NT2/D1 (cell line): ENCODE measurements around the gene TCF4.

ENCODE experiments used
- DNase-seq: peaks from one replicate; pipeline ENCODE4 v3.0.0-alpha.2; 2011; ENCODE audit warnings: low read depth, low spot score
- H3K27me3 ChIP-seq: 2 replicates; pipeline ENCODE4 v1.6.0; 2011; ENCODE audit warnings: mild to moderate bottlenecking; ENCODE audit not compliant: insufficient read length, insufficient read depth
- H3K36me3 ChIP-seq: 2 replicates; pipeline ENCODE4 v1.6.1; 2011; ENCODE audit warnings: mild to moderate bottlenecking, low read length, mixed read lengths; ENCODE audit not compliant: insufficient read depth, insufficient read length
- H3K4me1 ChIP-seq: 2 replicates; pipeline ENCODE4 v1.5.1; 2011; ENCODE audit not compliant: insufficient read depth, insufficient read length
- H3K4me3 ChIP-seq: 2 replicates; pipeline ENCODE4 v1.5.1; 2011; ENCODE audit warnings: low read depth; ENCODE audit not compliant: insufficient read length
- H3K9ac ChIP-seq: 2 replicates; pipeline ENCODE4 v1.6.0; 2011; ENCODE audit warnings: low read depth; ENCODE audit not compliant: insufficient read length
- H3K9me3 ChIP-seq: 2 replicates; pipeline ENCODE4 v1.5.1; 2011; ENCODE audit warnings: mild to moderate bottlenecking, low read length; ENCODE audit not compliant: insufficient read depth
- SUZ12 ChIP-seq: IDR thresholded peaks from 2 replicates; pipeline ENCODE4 v1.6.1; 2011; ENCODE audit not compliant: insufficient read length, insufficient read depth; ENCODE audit errors: extremely low read depth
- YY1 ChIP-seq: IDR thresholded peaks from 2 replicates; pipeline ENCODE4 v1.6.1; 2011; ENCODE audit not compliant: insufficient read length, insufficient read depth
- ZNF274 ChIP-seq: IDR thresholded peaks from 2 replicates; pipeline ENCODE4 v1.6.1; 2011; ENCODE audit warnings: mild to moderate bottlenecking, low read depth, low read length

Gene TCF4

GRCh38 chr18:55336438-55337100 lies 251.4 kb downstream of the TCF4 start:
- no peak for TF ChIP-seq SUZ12
- no peak for TF ChIP-seq ZNF274
- no peak for TF ChIP-seq YY1
- Histone ChIP-seq H3K36me3 (no peaks in the 10 kb centered on the region), H3K4me1 (no peaks in the 10 kb centered on the region), H3K27me3 (no peaks in the 10 kb centered on the region), H3K4me3 (no peak overlapping the region), H3K9me3 (no peaks in the 10 kb centered on the region), H3K9ac (no peak overlapping the region)
- DNase-seq, result no peak

GRCh38 chr18:55334875-55335274 lies 253.1 kb downstream of the TCF4 start:
- H3K9me3 ChIP-seq, result no peaks in the 10 kb centered on the region
- H3K4me1 ChIP-seq, result no peaks in the 10 kb centered on the region
- DNase-seq, result no peak
- TF ChIP-seq ZNF274 (no peak), SUZ12 (no peak), YY1 (no peak)
- H3K27me3 ChIP-seq, result no peaks in the 10 kb centered on the region
- H3K4me3 ChIP-seq, result no peak overlapping the region
- no peaks in the 10 kb centered on the region for H3K36me3 ChIP-seq
- H3K9ac ChIP-seq, result no peak overlapping the region

- H3K27me3 ChIP-seq, result no peaks in the 10 kb centered on the region
- TF ChIP-seq YY1, result no peak
- no peak for TF ChIP-seq SUZ12
- no peak for TF ChIP-seq ZNF274
- H3K9me3 ChIP-seq, result no peaks in the 10 kb centered on the region
- H3K4me3 ChIP-seq, result no peak overlapping the region
- H3K4me1 ChIP-seq, result no peaks in the 10 kb centered on the region
- no peaks in the 10 kb centered on the region for H3K36me3 ChIP-seq
- no peak overlapping the region for H3K9ac ChIP-seq
- no peak for DNase-seq
Observed at GRCh38 chr18:55331301-55331700, 256.7 kb downstream of the TCF4 start.

- H3K4me1 ChIP-seq, result no peaks in the 10 kb centered on the region
- no peak overlapping the region for H3K4me3 ChIP-seq
- no peaks in the 10 kb centered on the region for H3K36me3 ChIP-seq
- DNase-seq, result no peak
- TF ChIP-seq YY1 (no peak), ZNF274 (no peak), SUZ12 (no peak)
- no peak overlapping the region for H3K9ac ChIP-seq
- H3K9me3 ChIP-seq, result no peaks in the 10 kb centered on the region
- H3K27me3 ChIP-seq, result no peaks in the 10 kb centered on the region
Observed at GRCh38 chr18:55328301-55328700, 259.7 kb downstream of the TCF4 start.

- Histone ChIP-seq H3K9me3 (no peaks in the 10 kb centered on the region), H3K27me3 (no peaks in the 10 kb centered on the region), H3K4me1 (no peaks in the 10 kb centered on the region), H3K36me3 (no peaks in the 10 kb centered on the region), H3K4me3 (no peak overlapping the region), H3K9ac (no peak overlapping the region)
- no peak for DNase-seq
- TF ChIP-seq YY1, result no peak
- TF ChIP-seq SUZ12, result no peak
- TF ChIP-seq ZNF274, result no peak
Observed at GRCh38 chr18:55327454-55327853, 260.5 kb downstream of the TCF4 start.

GRCh38 chr18:55326134-55326533 lies 261.9 kb downstream of the TCF4 start:
- no peaks in the 10 kb centered on the region for H3K4me1 ChIP-seq
- DNase-seq, result no peak
- no peak overlapping the region for H3K4me3 ChIP-seq
- H3K9ac ChIP-seq, result no peak overlapping the region
- TF ChIP-seq ZNF274, result no peak
- TF ChIP-seq YY1, result no peak
- TF ChIP-seq SUZ12, result no peak
- H3K27me3 ChIP-seq, result no peaks in the 10 kb centered on the region
- H3K36me3 ChIP-seq, result no peaks in the 10 kb centered on the region
- no peaks in the 10 kb centered on the region for H3K9me3 ChIP-seq

- TF ChIP-seq YY1, result no peak
- TF ChIP-seq ZNF274, result no peak
- DNase-seq, result no peak
- Histone ChIP-seq H3K27me3 (peaks cover 5% of the 10 kb centered on the region), H3K4me1 (no peaks in the 10 kb centered on the region), H3K36me3 (no peaks in the 10 kb centered on the region), H3K9ac (no peak overlapping the region), H3K4me3 (no peak overlapping the region), H3K9me3 (no peaks in the 10 kb centered on the region)
Observed at GRCh38 chr18:55324166-55324565, 263.8 kb downstream of the TCF4 start.
